Measurements from ENCODE around the gene CFAP97. TPM values are rescaled to one million over a fixed set of nuclear protein-coding genes. Genes with fewer than 3 reads are reported as not detected.

Gene CFAP97
- total and polyA plus RNA-seq, 2 donors (not counting 1 experiment from before 2014, with no cell fraction given) = 11.3 to 32.0 TPM

- H3K36me3 ChIP-seq (replicated peaks in 1 of 2; ENCODE audit: control extremely low read depth in 1 of 2, control insufficient read depth in 1 of 2, extremely low read depth in 1 of 2, insufficient read depth in 2 of 2, low read length in 1 of 2) = peaks cover 3 to 24% of the 10 kb centered on the region in 2 experiments
- H3K4me2 ChIP-seq (replicated peaks; ENCODE audit: low read depth, low read length, poor library complexity, severe bottlenecking) = peak overlapping the region; percentile 27
- Mint-ChIP-seq H3K4me1 (peaks cover 27% of the 10 kb centered on the region), H3K27ac (no peak overlapping the region), H3K27me3 (no peaks in the 10 kb centered on the region), H3K4me3 (peak overlapping the region; percentile 42), H3K9me3 (ENCODE audit: insufficient read depth) (no peaks in the 10 kb centered on the region)
- no peaks in the 10 kb centered on the region for H3K27me3 ChIP-seq (replicated peaks in 1 of 4; ENCODE audit: control extremely low read depth in 1 of 4, control insufficient read depth in 3 of 4, insufficient read depth in 4 of 4, low read length in 3 of 4)
- no peak overlapping the region for H3K4me3 ChIP-seq (ENCODE audit: control extremely low read depth in 1 of 5, extremely low read depth in 1 of 5, insufficient read depth in 1 of 5, low read depth in 2 of 5, low read length in 4 of 5)
- intact Hi-C loops (cut with micrococcal nuclease) = no loop called here
- TF ChIP-seq EZH2 (IDR thresholded peaks at IDR 0.05; ENCODE audit: borderline replicate concordance, insufficient read depth, low read depth, low read length, poor library complexity, severe bottlenecking) (no peak), CTCF (IDR thresholded peaks at IDR 0.05) (no peak)
- H3K4me1 ChIP-seq (ENCODE audit: control insufficient read depth in 2 of 2, insufficient read depth in 2 of 2, low read length in 2 of 2) = peaks cover 7 to 8% of the 10 kb centered on the region in 2 donors
- peak overlapping the region; percentile 18 for H2AFZ ChIP-seq (ENCODE audit: insufficient read depth, low read depth, low read length, poor library complexity, severe bottlenecking)
- H4K20me1 ChIP-seq (ENCODE audit: control insufficient read depth, insufficient read depth, low read length, poor library complexity, severe bottlenecking) = peaks cover 14% of the 10 kb centered on the region
- peaks cover 0 to 6% (median 0%) of the 10 kb centered on the region in 3 donors for H3K9me3 ChIP-seq (ENCODE audit: control extremely low read depth in 1 of 3, control insufficient read depth in 2 of 3, insufficient read depth in 1 of 3, low read length in 2 of 3)
- H3K79me2 ChIP-seq (ENCODE audit: control insufficient read depth, insufficient read depth, low read length) = peaks cover 68% of the 10 kb centered on the region
- H3K27ac ChIP-seq (ENCODE audit: low read length in 2 of 2) = peak overlapping the region in 1 of 2 donors; percentile 63
- ATAC-seq (ENCODE audit: low read depth) (no peak), DNase-seq (peak; percentile 39)
- POLR2A ChIA-PET = no interaction called here
- no CpG with 5 or more reads among the region's 1 CpG for WGBS (ENCODE audit: insufficient coverage)
- CTCF ChIA-PET = interaction anchor here (0.6 kb wide), 1 partner anchor 51 kb away, joined by 4 read pairs; no protein-coding TSS in a partner anchor
- H3K9ac ChIP-seq (ENCODE audit: low read length) = peak overlapping the region; percentile 5
Observed at GRCh38 chr4:185192059-185192458, 11.7 kb downstream of the CFAP97 start.

GRCh38 chr4:185190306-185190856 lies 13.4 kb downstream of the CFAP97 start:
- peaks cover 25% of the 10 kb centered on the region for H3K4me1 Mint-ChIP-seq
- intact Hi-C loops (cut with micrococcal nuclease) = no loop called here
- H3K9ac ChIP-seq (ENCODE audit: low read length) = no peak overlapping the region
- H3K9me3 Mint-ChIP-seq (ENCODE audit: insufficient read depth) = no peaks in the 10 kb centered on the region
- ATAC-seq (ENCODE audit: low read depth) (no peak), DNase-seq (no peak)
- no peak overlapping the region for H3K27ac Mint-ChIP-seq
- peaks cover 0 to 6% (median 0%) of the 10 kb centered on the region in 3 donors for H3K9me3 ChIP-seq (ENCODE audit: control extremely low read depth in 1 of 3, control insufficient read depth in 2 of 3, insufficient read depth in 1 of 3, low read length in 2 of 3)
- peaks cover 7 to 8% of the 10 kb centered on the region in 2 donors for H3K4me1 ChIP-seq (ENCODE audit: control insufficient read depth in 2 of 2, insufficient read depth in 2 of 2, low read length in 2 of 2)
- ChIA-PET POLR2A (no interaction called here), CTCF (no interaction called here)
- H3K4me3 ChIP-seq (ENCODE audit: control extremely low read depth in 1 of 5, extremely low read depth in 1 of 5, insufficient read depth in 1 of 5, low read depth in 2 of 5, low read length in 4 of 5) = no peak overlapping the region
- H2AFZ ChIP-seq (ENCODE audit: insufficient read depth, low read depth, low read length, poor library complexity, severe bottlenecking) = no peak overlapping the region
- peaks cover 2 to 24% of the 10 kb centered on the region in 2 experiments for H3K36me3 ChIP-seq (replicated peaks in 1 of 2; ENCODE audit: control extremely low read depth in 1 of 2, control insufficient read depth in 1 of 2, extremely low read depth in 1 of 2, insufficient read depth in 2 of 2, low read length in 1 of 2)
- no peaks in the 10 kb centered on the region for H3K27me3 Mint-ChIP-seq
- no peak overlapping the region for H3K27ac ChIP-seq (ENCODE audit: low read length in 2 of 2)
- peaks cover 14% of the 10 kb centered on the region for H4K20me1 ChIP-seq (ENCODE audit: control insufficient read depth, insufficient read depth, low read length, poor library complexity, severe bottlenecking)
- H3K27me3 ChIP-seq (replicated peaks in 1 of 4; ENCODE audit: control extremely low read depth in 1 of 4, control insufficient read depth in 3 of 4, insufficient read depth in 4 of 4, low read length in 3 of 4) = no peaks in the 10 kb centered on the region
- WGBS (ENCODE audit: insufficient coverage) = 88% methylated on average over 2 of the region's 6 CpGs
- peak overlapping the region; percentile 32 for H3K4me3 Mint-ChIP-seq
- peaks cover 73% of the 10 kb centered on the region for H3K79me2 ChIP-seq (ENCODE audit: control insufficient read depth, insufficient read depth, low read length)
- H3K4me2 ChIP-seq (replicated peaks; ENCODE audit: low read depth, low read length, poor library complexity, severe bottlenecking) = no peak overlapping the region
- no peak for TF ChIP-seq EZH2 (IDR thresholded peaks at IDR 0.05; ENCODE audit: borderline replicate concordance, insufficient read depth, low read depth, low read length, poor library complexity, severe bottlenecking)
- TF ChIP-seq CTCF (IDR thresholded peaks at IDR 0.05) = no peak
